Mesendoderm (in vitro differentiated cells): ENCODE results near the gene KCNH3.

Source experiments
- DNase-seq: peaks from one replicate; pipeline ENCODE4 v3.0.0; 2013
- H2AK5ac ChIP-seq: 2 replicates; pipeline ENCODE4 v1.6.1; 2013; ENCODE audit warnings: low read length, inconsistent platforms
- H2BK120ac ChIP-seq: 2 replicates; pipeline ENCODE4 v1.6.1; 2013; ENCODE audit warnings: low read depth, mild to moderate bottlenecking, low read length, moderate library complexity, mixed read lengths
- H2BK15ac ChIP-seq: replicated peaks from 2 replicates; pipeline ENCODE4 v1.6.1; 2013; ENCODE audit warnings: low read depth, mild to moderate bottlenecking, moderate library complexity
- H2BK5ac ChIP-seq: 2 replicates; pipeline ENCODE4 v1.6.1; 2013; ENCODE audit warnings: low read length, inconsistent platforms
- H3K18ac ChIP-seq: 2 replicates; pipeline ENCODE4 v1.6.1; 2013; ENCODE audit warnings: mild to moderate bottlenecking, low read length, mixed read lengths
- H3K23ac ChIP-seq: one replicate; pipeline ENCODE4 v1.6.1; 2013; ENCODE audit warnings: low read length
- H3K27ac ChIP-seq: 2 replicates; pipeline ENCODE4 v1.5.1; 2013; ENCODE audit warnings: low read depth, mild to moderate bottlenecking, inconsistent platforms, low read length, moderate library complexity
- H3K27me3 ChIP-seq: 2 replicates; pipeline ENCODE4 v1.6.1; 2013; ENCODE audit warnings: low read length, control low read depth, mild to moderate bottlenecking, inconsistent platforms; ENCODE audit not compliant: insufficient read depth, poor library complexity
- H3K36me3 ChIP-seq: 2 replicates; pipeline ENCODE4 v1.6.1; 2013; ENCODE audit warnings: low read length, inconsistent platforms; ENCODE audit not compliant: control insufficient read depth, insufficient read depth
- H3K4ac ChIP-seq: one replicate; pipeline ENCODE4 v1.6.1; 2013; ENCODE audit warnings: low read depth, mild to moderate bottlenecking, low read length, moderate library complexity
- H3K4me1 ChIP-seq: 2 replicates; pipeline ENCODE4 v1.6.1; 2013; ENCODE audit warnings: low read depth, low read length, inconsistent platforms; ENCODE audit not compliant: control insufficient read depth
- H3K4me2 ChIP-seq: 2 replicates; pipeline ENCODE4 v1.6.1; 2013; ENCODE audit warnings: low read length
- H3K4me3 ChIP-seq: 2 replicates; pipeline ENCODE4 v1.5.1; 2013; ENCODE audit warnings: mild to moderate bottlenecking, low read length
- H3K56ac ChIP-seq: one replicate; pipeline ENCODE4 v1.6.1; 2013; ENCODE audit warnings: low read length
- H3K79me1 ChIP-seq: 2 replicates; pipeline ENCODE4 v1.6.1; 2013; ENCODE audit warnings: low read length, inconsistent platforms
- H3K79me2 ChIP-seq: 2 replicates; pipeline ENCODE4 v1.6.1; 2013; ENCODE audit warnings: mild to moderate bottlenecking, low read length; ENCODE audit not compliant: control insufficient read depth, insufficient read depth
- H3K9ac ChIP-seq: 2 replicates; pipeline ENCODE4 v1.6.1; 2013; ENCODE audit warnings: low read length, inconsistent platforms
- H4K5ac ChIP-seq: one replicate; pipeline ENCODE4 v1.6.1; 2013; ENCODE audit warnings: low read length
- H4K8ac ChIP-seq: one replicate; pipeline ENCODE4 v1.6.1; 2013; ENCODE audit warnings: low read depth, mild to moderate bottlenecking, control low read depth, low read length, moderate library complexity
- WGBS: extraction: QIAGEN DNeasy Blood & Tissue Kit; methylation state at CpG from one replicate; pipeline ENCODE4 v1.1.7; 2013; ENCODE audit warnings: low lambda C conversion rate, missing lambda C conversion rate; ENCODE audit not compliant: insufficient coverage; ENCODE audit errors: extremely low coverage; 5-methylcytosine and 5-hydroxymethylcytosine counted together

KCNH3 gene

GRCh38 chr12:49564686-49565405 is 26.0 kb downstream of the KCNH3 start:
- H4K8ac ChIP-seq: no peak overlapping the region
- no peak overlapping the region for H3K18ac ChIP-seq
- no peak overlapping the region for H4K5ac ChIP-seq
- DNase-seq: no peak
- H2BK15ac ChIP-seq: no peak overlapping the region
- no peak overlapping the region for H3K23ac ChIP-seq
- no peak overlapping the region for H3K4ac ChIP-seq
- peaks cover 13% of the 10 kb centered on the region for H3K79me1 ChIP-seq
- H3K9ac ChIP-seq: no peak overlapping the region
- H3K27me3 ChIP-seq: no peaks in the 10 kb centered on the region
- no peak overlapping the region for H2AK5ac ChIP-seq
- peaks cover 4% of the 10 kb centered on the region for H3K4me1 ChIP-seq
- peaks cover 13% of the 10 kb centered on the region for H3K79me2 ChIP-seq
- WGBS: no CpG with 5 or more reads among the region's 8 CpGs
- no peak overlapping the region for H3K27ac ChIP-seq
- H2BK120ac ChIP-seq: no peak overlapping the region
- no peak overlapping the region for H3K4me3 ChIP-seq
- peaks cover 4% of the 10 kb centered on the region for H3K36me3 ChIP-seq
- H3K56ac ChIP-seq: no peak overlapping the region
- H3K4me2 ChIP-seq: no peak overlapping the region
- no peak overlapping the region for H2BK5ac ChIP-seq

- no peak overlapping the region for H4K8ac ChIP-seq
- no peak overlapping the region for H3K4me2 ChIP-seq
- H3K4me3 ChIP-seq: no peak overlapping the region
- no peak overlapping the region for H3K23ac ChIP-seq
- no CpG with 5 or more reads among the region's 12 CpGs for WGBS
- H3K79me2 ChIP-seq: peaks cover 13% of the 10 kb centered on the region
- no peak overlapping the region for H2BK5ac ChIP-seq
- H3K18ac ChIP-seq: no peak overlapping the region
- H3K36me3 ChIP-seq: peaks cover 4% of the 10 kb centered on the region
- no peak overlapping the region for H3K4ac ChIP-seq
- no peak overlapping the region for H4K5ac ChIP-seq
- H3K4me1 ChIP-seq: peaks cover 4% of the 10 kb centered on the region
- H3K9ac ChIP-seq: no peak overlapping the region
- no peak overlapping the region for H2BK120ac ChIP-seq
- no peak overlapping the region for H3K56ac ChIP-seq
- H3K27me3 ChIP-seq: no peaks in the 10 kb centered on the region
- H2AK5ac ChIP-seq: no peak overlapping the region
- no peak overlapping the region for H3K27ac ChIP-seq
- no peak overlapping the region for H2BK15ac ChIP-seq
- DNase-seq: no peak
- peaks cover 13% of the 10 kb centered on the region for H3K79me1 ChIP-seq
Measured at GRCh38 chr12:49565406-49566265, 26.8 kb downstream of the KCNH3 start.

GRCh38 chr12:49566361-49566760 is 27.5 kb downstream of the KCNH3 start:
- H3K79me1 ChIP-seq: peaks cover 16% of the 10 kb centered on the region
- no peak overlapping the region for H3K23ac ChIP-seq
- no peak overlapping the region for H3K56ac ChIP-seq
- no CpG with 5 or more reads among the region's 13 CpGs for WGBS
- peaks cover 4% of the 10 kb centered on the region for H3K4me1 ChIP-seq
- H3K9ac ChIP-seq: no peak overlapping the region
- H3K4me3 ChIP-seq: no peak overlapping the region
- H3K18ac ChIP-seq: no peak overlapping the region
- no peak overlapping the region for H2BK120ac ChIP-seq
- no peak for DNase-seq
- H2AK5ac ChIP-seq: no peak overlapping the region
- no peak overlapping the region for H2BK5ac ChIP-seq
- H2BK15ac ChIP-seq: no peak overlapping the region
- peaks cover 2% of the 10 kb centered on the region for H3K36me3 ChIP-seq
- H4K8ac ChIP-seq: no peak overlapping the region
- no peak overlapping the region for H3K27ac ChIP-seq
- no peaks in the 10 kb centered on the region for H3K27me3 ChIP-seq
- no peak overlapping the region for H3K4me2 ChIP-seq
- no peak overlapping the region for H4K5ac ChIP-seq
- no peak overlapping the region for H3K4ac ChIP-seq
- peaks cover 13% of the 10 kb centered on the region for H3K79me2 ChIP-seq

- Histone ChIP-seq H4K8ac (no peak overlapping the region), H3K23ac (peak overlapping the region; percentile 76), H3K79me1 (peaks cover 19% of the 10 kb centered on the region), H4K5ac (no peak overlapping the region), H3K4ac (no peak overlapping the region), H3K36me3 (peaks cover under 1% of the 10 kb centered on the region), H3K9ac (peak overlapping the region; percentile 100), H2BK15ac (no peak overlapping the region), H2AK5ac (peak overlapping the region; percentile 89), H3K4me1 (peaks cover 4% of the 10 kb centered on the region), H3K79me2 (peaks cover 13% of the 10 kb centered on the region), H3K4me2 (peak overlapping the region; percentile 98), H3K4me3 (peak overlapping the region; percentile 100), H3K27me3 (no peaks in the 10 kb centered on the region), H2BK5ac (peak overlapping the region; percentile 85), H3K18ac (no peak overlapping the region), H3K27ac (no peak overlapping the region), H2BK120ac (no peak overlapping the region), H3K56ac (peak overlapping the region; percentile 100)
- no CpG with 5 or more reads among the region's 11 CpGs for WGBS
- no peak for DNase-seq
Measured at GRCh38 chr12:49567302-49567610, 28.4 kb downstream of the KCNH3 start.

GRCh38 chr12:49567611-49568441 is 29.0 kb downstream of the KCNH3 start, which contains the start of gene MCRS1:
Gene MCRS1, minus strand, starts transcription at chr12:49568142. Its CDS starts 1,411 bp downstream, at chr12:49566731.
- H2BK15ac ChIP-seq: no peak within 1 kb of the TSS
- peak within 1 kb of the TSS; percentile 100 for H3K9ac ChIP-seq
- peak within 1 kb of the TSS; percentile 85 for H2BK5ac ChIP-seq
- H3K4ac ChIP-seq: no peak within 1 kb of the TSS
- peaks cover 21% of the 10 kb centered on the region for H3K79me1 ChIP-seq
- peak; percentile 95 for DNase-seq
- H4K5ac ChIP-seq: peak within 1 kb of the TSS; percentile 79
- peaks cover 4% of the 10 kb centered on the region for H3K4me1 ChIP-seq
- H3K79me2 ChIP-seq: peaks cover 13% of the 10 kb centered on the region
- H3K23ac ChIP-seq: peak within 1 kb of the TSS; percentile 76
- H3K27me3 ChIP-seq: no peaks in the 10 kb centered on the region
- no peak within 1 kb of the TSS for H2BK120ac ChIP-seq
- peak within 1 kb of the TSS; percentile 68 for H4K8ac ChIP-seq
- peak within 1 kb of the TSS; percentile 98 for H3K4me2 ChIP-seq
- peak within 1 kb of the TSS; percentile 8 for H3K18ac ChIP-seq
- peak within 1 kb of the TSS; percentile 89 for H2AK5ac ChIP-seq
- H3K36me3 ChIP-seq: no peaks in the 10 kb centered on the region
- peak within 1 kb of the TSS; percentile 100 for H3K56ac ChIP-seq
- H3K4me3 ChIP-seq: peak within 1 kb of the TSS; percentile 100
- peak within 1 kb of the TSS; percentile 47 for H3K27ac ChIP-seq
- WGBS: no CpG with 5 or more reads among the region's 54 CpGs
